ENCODE results near the gene NBPF10.
"Not testable (repeated sequence)": the region's sequence is repeated elsewhere in the genome, so short reads cannot be mapped to it uniquely, and the experiment has no call there.

Gene NBPF10

GRCh38 chr1:146144465-146144864 is at the start of gene NBPF10:
Gene NBPF10, minus strand, starts transcription at chr1:146144804. Its CDS starts 35 bp downstream, at chr1:146144769.
- not testable (repeated sequence) for DNase-seq

- DNase-seq, result not testable (repeated sequence)
These were observed 29.9 kb upstream of the NBPF10 start for GRCh38 chr1:146174531-146174930.

- DNase-seq, result not testable (repeated sequence)
These were observed 23.1 kb upstream of the NBPF10 start for GRCh38 chr1:146167740-146168139.

GRCh38 chr1:146167273-146167672 is 22.7 kb upstream of the NBPF10 start:
- DNase-seq, result not testable (repeated sequence)

Measured in NCI-H524 treated with DMSO at 0.1 percent for 48 hours (cell line).